HG03460 (cell line): Measurements from ENCODE around the gene ARHGAP6.
"Not testable (repeated sequence)": the region's sequence is repeated elsewhere in the genome, so short reads cannot be mapped to it uniquely, and the experiment has no call there.

Experiments used
- ATAC-seq: cut with Tn5 transposase; IDR thresholded peaks from one replicate; pipeline ENCODE4 v1.9.1; 2021; ENCODE audit not compliant: unreplicated experiment

The ARHGAP6 gene

DNA sequence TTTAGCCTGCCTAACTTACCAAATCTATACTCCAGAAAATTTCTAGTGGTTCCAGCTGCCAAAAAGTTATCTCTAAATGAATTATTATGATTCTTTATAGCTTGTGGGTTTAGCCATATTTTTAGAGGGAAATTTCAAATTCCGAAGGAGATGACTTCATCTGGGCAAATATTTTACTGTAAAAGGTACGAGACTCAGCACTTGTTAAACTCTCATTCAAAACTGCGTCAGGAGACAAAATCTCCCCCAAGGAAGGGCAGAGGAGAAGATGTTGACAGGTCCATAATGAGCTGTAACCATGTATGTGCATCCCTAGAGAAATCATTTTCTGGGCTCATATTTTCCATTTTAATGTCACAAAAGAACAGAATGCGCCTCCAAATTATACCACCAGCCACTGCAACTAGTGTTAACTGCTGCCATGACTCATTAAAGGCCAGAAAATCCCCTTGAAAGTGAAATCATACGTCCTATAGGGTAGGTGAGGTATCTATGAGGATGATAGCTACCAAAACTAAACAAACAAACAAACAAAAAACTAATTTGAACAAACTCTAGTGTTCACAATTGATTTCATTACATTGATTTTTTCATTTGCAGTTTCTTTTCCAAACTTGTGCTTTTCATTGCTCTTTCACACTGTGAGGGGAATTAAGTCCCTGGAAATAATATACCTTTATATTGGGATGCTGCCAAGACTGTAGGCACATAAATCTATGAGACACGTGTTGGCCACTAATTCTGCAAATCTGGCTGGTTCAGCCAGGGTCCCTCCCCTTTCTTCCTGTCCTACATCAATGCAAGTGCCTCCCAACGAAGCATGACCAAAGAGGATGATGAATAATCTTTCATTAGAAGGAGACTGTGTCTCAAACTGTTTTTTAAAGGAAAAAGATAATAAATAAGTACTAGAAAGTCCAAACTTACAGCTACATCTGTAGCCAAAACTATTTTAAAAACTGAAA, 85.8 kb downstream of the ARHGAP6 start:
- ATAC-seq = no peak

DNA sequence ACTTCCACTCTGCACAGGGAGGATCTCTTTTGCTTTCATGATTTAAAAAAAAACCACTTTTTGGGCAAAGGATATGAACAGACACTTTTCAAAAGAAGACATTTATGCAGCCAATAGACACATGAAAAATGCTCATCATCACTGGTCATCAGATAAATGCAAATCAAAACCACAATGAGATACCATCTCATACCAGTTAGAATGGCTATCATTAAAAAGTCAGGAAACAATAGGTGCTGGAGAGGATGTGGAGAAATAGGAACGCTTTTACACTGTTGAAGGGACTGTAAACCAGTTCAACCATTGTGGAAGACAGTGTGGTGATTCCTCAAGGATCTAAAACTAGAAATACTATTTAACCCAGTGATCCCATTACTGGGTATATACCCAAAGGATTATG, 87.4 kb downstream of the ARHGAP6 start:
- not testable (repeated sequence) for ATAC-seq

- no peak for ATAC-seq
These were observed 88.1 kb downstream of the ARHGAP6 start for GRCh38 chrX:11577603-11578002.

GRCh38 chrX:11575332-11575731, 90.4 kb downstream of the ARHGAP6 start:
- no peak for ATAC-seq

DNA sequence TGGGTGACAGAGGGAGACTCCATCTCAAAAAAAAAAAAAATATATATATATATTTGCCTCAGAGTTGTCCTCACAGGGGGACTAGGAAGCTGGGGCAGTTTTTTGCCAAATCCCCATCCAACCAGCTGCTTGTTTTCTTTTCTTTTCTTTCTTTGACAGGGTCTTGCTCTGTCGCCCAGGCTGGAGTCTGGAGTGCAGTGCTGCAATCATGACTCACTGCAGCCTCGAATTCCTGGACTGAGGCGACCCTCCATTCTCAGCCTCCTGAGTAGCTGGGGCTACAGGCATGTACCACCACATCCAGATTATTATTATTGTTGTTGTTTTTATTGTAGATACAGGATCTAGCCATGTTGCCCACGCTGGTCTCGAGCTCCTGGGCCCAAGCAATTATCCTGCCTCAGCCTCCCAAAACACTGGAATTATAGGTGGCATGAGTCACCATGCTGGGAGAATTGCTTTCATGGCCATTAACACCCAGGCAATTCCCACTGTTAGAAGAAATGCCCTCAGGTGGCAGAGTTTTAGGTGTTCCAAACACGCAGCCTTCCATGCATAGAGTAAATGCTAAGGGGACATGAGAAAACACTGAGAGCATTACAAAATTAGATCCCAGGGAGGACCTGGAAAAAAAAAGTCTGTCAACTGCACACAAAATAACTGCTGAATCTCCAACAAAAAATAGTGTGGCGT, 98.0 kb downstream of the ARHGAP6 start:
- no peak for ATAC-seq

DNA sequence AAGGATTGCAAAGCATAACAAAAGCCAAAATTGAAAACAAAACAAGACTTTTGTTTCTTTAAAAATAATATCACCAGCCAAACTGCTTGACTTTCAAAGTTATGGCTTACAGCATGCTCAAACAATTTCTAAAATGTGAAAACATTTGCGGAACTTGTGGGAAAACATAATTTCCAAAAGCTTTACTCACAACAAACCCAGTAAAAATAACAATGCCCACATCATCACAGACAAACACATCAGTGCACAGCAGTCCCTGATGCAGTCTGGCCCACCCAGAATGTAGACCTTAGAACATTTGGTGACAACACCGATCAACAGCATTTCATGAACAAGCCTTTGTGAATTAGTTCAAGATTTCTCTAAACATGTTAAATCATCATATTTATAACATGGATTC, 98.9 kb downstream of the ARHGAP6 start:
- ATAC-seq = no peak

DNA sequence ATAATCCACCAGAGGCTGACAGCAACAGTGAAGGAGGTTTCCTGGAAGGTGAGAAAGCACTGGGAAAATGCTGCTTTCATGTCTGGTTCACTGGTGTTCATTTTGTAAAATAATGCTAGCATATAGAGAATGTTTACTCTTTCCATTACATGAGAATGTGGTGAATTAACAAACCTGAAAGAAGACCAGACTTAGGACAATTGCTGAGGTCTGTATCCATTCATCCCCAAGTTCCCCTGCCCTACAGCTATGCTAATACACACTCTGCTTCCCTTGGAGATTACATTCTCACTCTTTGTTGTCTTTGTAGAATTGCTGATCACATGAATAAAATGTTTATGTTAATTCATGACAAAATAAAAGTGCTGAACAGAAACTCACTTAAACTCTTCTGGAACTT, 99.5 kb downstream of the ARHGAP6 start:
- ATAC-seq = no peak

DNA sequence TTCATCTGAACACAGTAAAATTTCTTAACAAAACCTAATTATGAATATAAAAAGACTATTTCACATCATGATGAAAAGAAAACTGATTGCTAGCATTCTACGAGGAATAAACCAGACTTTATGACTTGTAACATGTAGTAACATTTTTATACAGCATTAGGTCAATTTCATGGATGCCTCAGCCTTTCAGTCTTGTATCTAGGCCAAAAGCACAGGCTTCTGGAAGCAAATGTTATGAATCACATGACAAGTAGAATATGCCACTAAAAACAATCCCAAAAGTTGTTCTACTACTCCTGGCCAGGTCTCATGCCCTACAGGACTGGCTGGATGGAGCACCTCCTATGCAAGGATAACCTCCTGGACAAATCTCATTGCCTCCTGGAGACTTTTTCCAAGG, 101.2 kb downstream of the ARHGAP6 start:
- no peak for ATAC-seq

- no peak for ATAC-seq
These were observed 103.2 kb downstream of the ARHGAP6 start for GRCh38 chrX:11562570-11562969.

DNA sequence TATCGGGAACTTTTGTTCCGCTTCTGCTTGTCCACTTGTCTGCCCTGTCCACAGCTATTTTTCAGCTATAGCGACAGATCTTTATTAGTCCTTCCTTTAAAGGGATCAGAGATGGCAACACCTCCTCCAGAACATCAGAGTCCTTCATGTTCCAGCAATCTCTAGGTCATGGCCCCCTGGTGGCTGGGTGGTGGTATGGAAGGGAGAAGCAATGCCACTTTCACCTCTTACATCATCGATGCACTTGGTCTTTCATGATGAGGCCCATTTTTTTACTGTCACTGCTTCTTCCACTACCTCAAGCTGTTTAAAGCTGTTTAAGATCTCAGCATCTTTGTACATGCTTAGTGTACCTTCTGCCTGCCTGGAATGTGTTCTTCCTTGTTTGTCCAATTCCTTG, 106.7 kb downstream of the ARHGAP6 start:
- no peak for ATAC-seq

GRCh38 chrX:11557120-11557519, 108.6 kb downstream of the ARHGAP6 start:
- no peak for ATAC-seq

GRCh38 chrX:11555759-11556158, 110.0 kb downstream of the ARHGAP6 start:
- no peak for ATAC-seq

GRCh38 chrX:11553594-11553993, 112.1 kb downstream of the ARHGAP6 start:
- no peak for ATAC-seq

GRCh38 chrX:11551151-11551550, 114.6 kb downstream of the ARHGAP6 start:
- ATAC-seq = no peak

- ATAC-seq = no peak
These were observed 118.8 kb downstream of the ARHGAP6 start for GRCh38 chrX:11546917-11547316.

- ATAC-seq = no peak
These were observed 122.5 kb downstream of the ARHGAP6 start for GRCh38 chrX:11543249-11543648.

GRCh38 chrX:11541510-11541909, 124.2 kb downstream of the ARHGAP6 start:
- no peak for ATAC-seq

GRCh38 chrX:11540532-11541377, 125.0 kb downstream of the ARHGAP6 start:
- peak; percentile 93 for ATAC-seq

GRCh38 chrX:11537141-11537540, 128.6 kb downstream of the ARHGAP6 start:
- ATAC-seq = no peak

- ATAC-seq = no peak
These were observed 130.4 kb downstream of the ARHGAP6 start for GRCh38 chrX:11535156-11535919.
